Measurements from ENCODE around the gene TWNK. TPM values are rescaled to one million over a fixed set of nuclear protein-coding genes. Genes with fewer than 3 reads are reported as not detected.

The TWNK gene
- polyA plus RNA-seq, 4 donors, result 1.6 to 10.2 (median 4.7) TPM

- H3K36me3 ChIP-seq (ENCODE audit: control insufficient read depth in 3 of 3, insufficient read depth in 2 of 3, low read depth in 1 of 3, low read length in 3 of 3), result peaks cover 0 to 68% (median 0%) of the 10 kb centered on the region in 3 donors
- WGBS, 3 donors, result 82 to 88% (median 88%) methylated on average over 11 of the region's 11 CpGs
These were observed 34.4 kb downstream of the TWNK start for GRCh38 chr10:101021692-101022251.

DNA sequence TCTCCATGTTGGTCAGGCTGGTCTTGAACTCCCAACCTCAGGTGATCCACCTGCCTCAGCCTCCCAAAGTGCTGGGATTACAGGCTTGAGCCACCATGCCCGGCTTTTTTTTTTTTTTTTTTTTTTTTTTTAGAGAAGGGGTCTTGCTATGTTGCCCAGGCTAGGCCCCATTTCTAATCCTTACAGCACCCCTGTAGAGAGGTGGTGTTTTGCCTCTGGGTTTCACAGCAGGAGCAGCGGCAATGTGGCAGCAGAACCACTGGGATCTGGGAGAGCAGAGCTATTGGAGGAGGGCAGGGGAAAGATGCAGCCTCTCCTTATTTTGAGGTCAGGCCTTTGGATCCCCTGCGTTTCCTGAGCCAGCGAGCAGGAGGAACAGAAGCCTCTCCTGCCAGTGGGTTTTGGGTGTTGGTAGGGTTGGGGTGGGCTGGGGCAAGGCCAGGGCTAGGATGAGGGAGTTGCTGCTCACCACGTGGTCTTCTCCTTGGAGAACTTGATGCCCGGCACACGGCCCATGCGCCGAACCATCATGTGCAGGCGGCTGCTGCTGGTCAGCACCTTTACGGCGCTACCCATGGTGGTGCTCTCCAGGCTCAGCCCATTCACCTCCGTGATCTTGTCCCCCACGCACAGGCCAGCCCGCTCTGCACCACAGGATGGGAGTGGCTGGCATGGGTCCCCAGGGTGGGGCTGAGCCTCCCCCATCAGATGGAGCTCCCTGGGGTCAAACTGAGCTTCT, 35.8 kb downstream of the TWNK start:
- Histone ChIP-seq H3K36me3 (ENCODE audit: control insufficient read depth in 3 of 3, insufficient read depth in 2 of 3, low read depth in 1 of 3, low read length in 3 of 3) (peaks cover 0 to 63% (median 0%) of the 10 kb centered on the region in 3 donors), H3K27ac (ENCODE audit: low read depth in 1 of 3, low read length in 2 of 3) (no peak overlapping the region), H3K4me3 (ENCODE audit: low read depth in 1 of 3, low read length in 3 of 3) (no peak overlapping the region), H3K4me1 (ENCODE audit: control insufficient read depth in 3 of 3, insufficient read depth in 2 of 3, low read depth in 1 of 3, low read length in 2 of 3) (peaks cover 0 to 20% (median 0%) of the 10 kb centered on the region in 3 donors), H3K9me3 (ENCODE audit: control insufficient read depth in 2 of 2, insufficient read depth in 1 of 2, low read depth in 1 of 2, low read length in 1 of 2) (no peaks in the 10 kb centered on the region), H3K27me3 (ENCODE audit: control insufficient read depth in 3 of 3, insufficient read depth in 3 of 3, low read length in 3 of 3) (no peaks in the 10 kb centered on the region)
- DNase-seq (no peak), FAIRE-seq (no peak)
- WGBS, 3 donors, result 91 to 94% (median 92%) methylated on average over 15 of the region's 15 CpGs

More at GRCh38 chr10:101021692-101022251, 34.4 kb downstream of the TWNK start:
- Histone ChIP-seq H3K9me3 (ENCODE audit: control insufficient read depth in 2 of 2, insufficient read depth in 1 of 2, low read depth in 1 of 2, low read length in 1 of 2) (no peaks in the 10 kb centered on the region), H3K4me3 (ENCODE audit: low read depth in 1 of 3, low read length in 3 of 3) (no peak overlapping the region), H3K27ac (ENCODE audit: low read depth in 1 of 3, low read length in 2 of 3) (no peak overlapping the region), H3K27me3 (ENCODE audit: control insufficient read depth in 3 of 3, insufficient read depth in 3 of 3, low read length in 3 of 3) (peaks cover 0 to 2% (median 0%) of the 10 kb centered on the region in 3 donors), H3K4me1 (ENCODE audit: control insufficient read depth in 3 of 3, insufficient read depth in 2 of 3, low read depth in 1 of 3, low read length in 2 of 3) (peaks cover 0 to 12% (median 0%) of the 10 kb centered on the region in 3 donors)
- DNase-seq (no peak), FAIRE-seq (no peak)

GRCh38 chr10:101027106-101027720, 39.9 kb downstream of the TWNK start:
- Histone ChIP-seq H3K4me1 (ENCODE audit: control insufficient read depth in 3 of 3, insufficient read depth in 2 of 3, low read depth in 1 of 3, low read length in 2 of 3) (peaks cover 0 to 29% (median 0%) of the 10 kb centered on the region in 3 donors), H3K36me3 (ENCODE audit: control insufficient read depth in 3 of 3, insufficient read depth in 2 of 3, low read depth in 1 of 3, low read length in 3 of 3) (peaks cover 0 to 45% (median 0%) of the 10 kb centered on the region in 3 donors), H3K27ac (ENCODE audit: low read depth in 1 of 3, low read length in 2 of 3) (peak overlapping the region in 1 of 3 donors; percentile 60), H3K9me3 (ENCODE audit: control insufficient read depth in 2 of 2, insufficient read depth in 1 of 2, low read depth in 1 of 2, low read length in 1 of 2) (no peaks in the 10 kb centered on the region), H3K4me3 (ENCODE audit: low read depth in 1 of 3, low read length in 3 of 3) (no peak overlapping the region), H3K27me3 (ENCODE audit: control insufficient read depth in 3 of 3, insufficient read depth in 3 of 3, low read length in 3 of 3) (no peaks in the 10 kb centered on the region)
- 72 to 87% (median 80%) methylated on average over 10 of the region's 10 CpGs for WGBS, 3 donors
- no peak for FAIRE-seq
- no peak for DNase-seq

DNA sequence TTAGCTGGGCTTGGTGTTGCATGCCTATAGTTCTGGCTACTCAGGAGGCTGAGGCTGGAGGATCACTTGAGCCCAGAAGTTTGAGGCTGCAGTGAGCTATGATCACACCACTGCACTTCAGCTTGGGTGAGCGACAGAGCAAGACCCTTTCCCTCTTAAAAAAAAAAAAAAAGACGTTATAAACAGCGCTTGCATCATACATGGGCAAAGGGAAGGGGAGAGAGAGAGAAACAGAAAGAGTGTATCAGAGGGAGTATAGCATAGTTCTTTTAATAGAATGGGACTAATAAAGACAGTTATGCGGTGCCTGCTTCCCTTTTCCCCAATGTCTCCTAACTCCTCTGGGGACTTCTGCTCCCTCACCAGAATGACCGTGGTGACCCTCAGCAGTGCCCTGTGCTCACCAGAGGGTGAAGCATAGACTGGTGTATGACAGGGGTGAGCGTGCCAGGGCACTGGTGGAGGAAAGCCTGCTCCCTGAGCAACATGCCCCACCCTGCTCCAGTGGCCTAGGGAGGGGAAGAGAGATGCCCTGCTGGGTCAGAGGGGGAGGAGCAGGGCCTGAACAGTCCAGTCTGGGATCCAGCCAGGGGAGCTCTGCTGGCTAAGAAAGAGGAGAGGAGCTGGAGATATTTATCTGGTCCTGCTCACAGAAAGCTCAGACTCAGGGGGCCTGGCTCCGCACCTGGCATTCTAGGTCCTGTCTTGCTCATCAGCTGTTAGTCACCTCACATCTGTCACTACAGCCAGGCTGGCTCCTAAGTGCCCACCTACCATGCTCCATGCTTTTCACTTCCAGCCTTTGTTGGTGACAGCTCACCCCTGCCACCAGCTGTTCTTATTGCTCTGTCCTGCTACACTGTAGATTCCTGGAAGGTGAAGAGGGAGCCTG, 41.3 kb downstream of the TWNK start:
- Histone ChIP-seq H3K9me3 (ENCODE audit: control insufficient read depth in 2 of 2, insufficient read depth in 1 of 2, low read depth in 1 of 2, low read length in 1 of 2) (no peaks in the 10 kb centered on the region), H3K36me3 (ENCODE audit: control insufficient read depth in 3 of 3, insufficient read depth in 2 of 3, low read depth in 1 of 3, low read length in 3 of 3) (peaks cover 0 to 35% (median 0%) of the 10 kb centered on the region in 3 donors), H3K27me3 (ENCODE audit: control insufficient read depth in 3 of 3, insufficient read depth in 3 of 3, low read length in 3 of 3) (no peaks in the 10 kb centered on the region), H3K4me3 (ENCODE audit: low read depth in 1 of 3, low read length in 3 of 3) (peak overlapping the region in 1 of 3 donors; percentile 94), H3K27ac (ENCODE audit: low read depth in 1 of 3, low read length in 2 of 3) (peak overlapping the region in 1 of 3 donors; percentile 100), H3K4me1 (ENCODE audit: control insufficient read depth in 3 of 3, insufficient read depth in 2 of 3, low read depth in 1 of 3, low read length in 2 of 3) (peaks cover 0 to 32% (median 5%) of the 10 kb centered on the region in 3 donors)
- WGBS, 3 donors, result 69 to 78% (median 72%) methylated on average over 7 of the region's 7 CpGs
- FAIRE-seq, result no peak
- DNase-seq, result peak in 1 of 2 donors; percentile 56

DNA sequence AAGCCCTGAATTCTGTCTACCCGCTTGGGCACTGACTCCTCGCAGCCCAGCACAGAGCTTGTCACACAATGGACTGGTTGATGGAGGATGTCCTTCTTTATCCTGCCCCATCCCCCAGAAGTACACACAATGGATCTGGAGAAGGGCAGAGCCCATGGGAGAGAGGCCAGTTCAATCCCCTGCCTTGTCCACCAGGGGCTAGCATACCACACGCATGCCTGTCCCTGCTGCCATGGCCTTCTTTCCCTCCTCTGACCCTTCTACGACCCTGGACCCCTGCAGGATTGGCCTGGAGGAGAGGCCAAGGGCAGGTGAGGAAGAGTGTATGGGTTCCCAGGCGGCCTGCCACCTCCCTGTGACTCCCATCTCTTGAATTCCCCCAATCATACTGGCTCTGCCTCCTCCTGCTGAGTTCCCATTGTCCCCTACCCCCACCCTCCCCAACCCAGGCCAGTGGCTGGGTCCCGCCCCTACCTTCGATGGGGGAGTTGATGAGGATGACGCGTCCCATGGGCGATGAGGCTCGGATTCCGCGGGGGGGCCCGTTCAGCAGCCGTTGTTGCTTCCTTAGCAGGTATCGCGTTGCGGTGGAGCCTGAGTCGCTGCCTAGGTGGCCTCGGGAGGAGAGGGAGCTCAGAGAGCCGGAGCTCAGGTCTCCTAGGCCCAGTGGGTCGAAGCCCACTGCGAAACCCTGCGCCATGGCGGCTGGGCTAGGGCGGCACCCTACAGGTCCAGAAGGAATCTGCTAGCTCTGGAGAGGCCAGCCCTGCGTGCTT, 42.4 kb downstream of the TWNK start:
- 72 to 80% (median 79%) methylated on average over 27 of the region's 27 CpGs for WGBS, 3 donors
- H3K36me3 ChIP-seq (ENCODE audit: control insufficient read depth in 3 of 3, insufficient read depth in 2 of 3, low read depth in 1 of 3, low read length in 3 of 3), result peaks cover 0 to 28% (median 0%) of the 10 kb centered on the region in 3 donors
- no peak for DNase-seq
- peaks cover 0 to 37% (median 5%) of the 10 kb centered on the region in 3 donors for H3K4me1 ChIP-seq (ENCODE audit: control insufficient read depth in 3 of 3, insufficient read depth in 2 of 3, low read depth in 1 of 3, low read length in 2 of 3)
- H3K9me3 ChIP-seq (ENCODE audit: control insufficient read depth in 2 of 2, insufficient read depth in 1 of 2, low read depth in 1 of 2, low read length in 1 of 2), result no peaks in the 10 kb centered on the region
- H3K4me3 ChIP-seq (ENCODE audit: low read depth in 1 of 3, low read length in 3 of 3), result peak overlapping the region in 1 of 3 donors; percentile 94
- no peaks in the 10 kb centered on the region for H3K27me3 ChIP-seq (ENCODE audit: control insufficient read depth in 3 of 3, insufficient read depth in 3 of 3, low read length in 3 of 3)
- no peak for FAIRE-seq
- H3K27ac ChIP-seq (ENCODE audit: low read depth in 1 of 3, low read length in 2 of 3), result peak overlapping the region in 1 of 3 donors; percentile 100

DNA sequence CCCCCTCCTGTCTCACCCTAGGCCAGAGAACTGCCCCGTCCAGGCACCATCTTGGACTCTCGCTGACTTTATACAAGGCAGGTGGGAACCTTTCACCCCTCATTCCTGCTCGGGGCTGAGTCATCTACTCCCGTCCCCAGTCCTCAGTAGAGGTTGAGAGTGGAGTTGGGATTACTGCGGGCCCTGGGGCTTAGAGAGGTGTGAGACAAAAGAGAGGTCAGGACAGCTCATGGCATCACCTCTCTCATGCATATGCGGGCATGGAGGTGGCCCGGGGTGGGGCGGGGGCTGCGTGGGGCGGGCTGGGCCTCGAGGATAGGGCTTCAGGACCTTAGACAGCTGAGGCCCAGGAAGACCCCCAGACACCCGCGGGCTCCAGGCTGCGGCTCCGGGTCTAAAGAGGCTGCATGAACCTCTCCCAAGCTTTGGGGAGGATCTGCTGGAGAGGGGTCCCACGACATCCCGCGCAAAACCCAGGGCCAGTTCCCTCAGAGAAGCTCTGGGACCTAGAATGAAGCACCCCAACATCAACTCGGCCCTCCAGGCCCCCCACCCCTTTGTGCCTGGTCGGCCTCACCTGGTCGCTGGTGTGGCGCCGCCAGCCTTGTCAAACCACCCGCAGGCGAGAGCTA, 43.3 kb downstream of the TWNK start:
- H3K36me3 ChIP-seq (ENCODE audit: control insufficient read depth in 3 of 3, insufficient read depth in 2 of 3, low read depth in 1 of 3, low read length in 3 of 3), result peaks cover 0 to 36% (median 3%) of the 10 kb centered on the region in 3 donors
- H3K27me3 ChIP-seq (ENCODE audit: control insufficient read depth in 3 of 3, insufficient read depth in 3 of 3, low read length in 3 of 3), result no peaks in the 10 kb centered on the region
- FAIRE-seq (no peak), DNase-seq (peak in 1 of 2 donors; percentile 51)
- peak overlapping the region in 1 of 3 donors; percentile 100 for H3K27ac ChIP-seq (ENCODE audit: low read depth in 1 of 3, low read length in 2 of 3)
- H3K9me3 ChIP-seq (ENCODE audit: control insufficient read depth in 2 of 2, insufficient read depth in 1 of 2, low read depth in 1 of 2, low read length in 1 of 2), result no peaks in the 10 kb centered on the region
- H3K4me1 ChIP-seq (ENCODE audit: control insufficient read depth in 3 of 3, insufficient read depth in 2 of 3, low read depth in 1 of 3, low read length in 2 of 3), result peaks cover 0 to 46% (median 5%) of the 10 kb centered on the region in 3 donors
- H3K4me3 ChIP-seq (ENCODE audit: low read depth in 1 of 3, low read length in 3 of 3), result peak overlapping the region; percentile 50 to 94 (median 93)
- 3 to 9% (median 8%) methylated on average over 23 to 25 of the region's 25 CpGs for WGBS, 3 donors

- WGBS, 3 donors, result 0% methylated on average over 38 of the region's 38 CpGs
- peaks cover 0 to 40% (median 9%) of the 10 kb centered on the region in 3 donors for H3K36me3 ChIP-seq (ENCODE audit: control insufficient read depth in 3 of 3, insufficient read depth in 2 of 3, low read depth in 1 of 3, low read length in 3 of 3)
- H3K27me3 ChIP-seq (ENCODE audit: control insufficient read depth in 3 of 3, insufficient read depth in 3 of 3, low read length in 3 of 3), result no peaks in the 10 kb centered on the region
- H3K4me1 ChIP-seq (ENCODE audit: control insufficient read depth in 3 of 3, insufficient read depth in 2 of 3, low read depth in 1 of 3, low read length in 2 of 3), result peaks cover 0 to 52% (median 5%) of the 10 kb centered on the region in 3 donors
- no peak for FAIRE-seq
- peak within 1 kb of the TSS; percentile 96 to 100 (median 100) for H3K27ac ChIP-seq (ENCODE audit: low read depth in 1 of 3, low read length in 2 of 3)
- H3K9me3 ChIP-seq (ENCODE audit: control insufficient read depth in 2 of 2, insufficient read depth in 1 of 2, low read depth in 1 of 2, low read length in 1 of 2), result no peaks in the 10 kb centered on the region
- DNase-seq, result peak; percentile 95 to 97
- peak within 1 kb of the TSS; percentile 50 to 94 (median 93) for H3K4me3 ChIP-seq (ENCODE audit: low read depth in 1 of 3, low read length in 3 of 3)
These were observed 43.9 kb downstream of the TWNK start, which contains the start of the genes PDZD7 and SFXN3 for GRCh38 chr10:101031128-101031795. PDZD7 (minus strand) TSS chr10:101031129; CDS start chr10:101030219, 910 bp downstream. SFXN3 (plus strand) TSS chr10:101031234; CDS start chr10:101034695, 3,461 bp downstream.

Data from small intestine (tissue), 7 donors.